SW 1271 (cell line): Measurements from ENCODE around the gene PDE3A.
"Not testable (repeated sequence)": the region's sequence is repeated elsewhere in the genome, so short reads cannot be mapped to it uniquely, and the experiment has no call there.

ENCODE experiments used
- DNase-seq, 2 experiments: peaks; one replicate each; lab custom pipeline; 2025; lab: John Stamatoyannopoulos, UW

Gene PDE3A

GRCh38 chr12:20551742-20552442, 183.6 kb downstream of the PDE3A start:
- not testable (repeated sequence) for DNase-seq

DNA sequence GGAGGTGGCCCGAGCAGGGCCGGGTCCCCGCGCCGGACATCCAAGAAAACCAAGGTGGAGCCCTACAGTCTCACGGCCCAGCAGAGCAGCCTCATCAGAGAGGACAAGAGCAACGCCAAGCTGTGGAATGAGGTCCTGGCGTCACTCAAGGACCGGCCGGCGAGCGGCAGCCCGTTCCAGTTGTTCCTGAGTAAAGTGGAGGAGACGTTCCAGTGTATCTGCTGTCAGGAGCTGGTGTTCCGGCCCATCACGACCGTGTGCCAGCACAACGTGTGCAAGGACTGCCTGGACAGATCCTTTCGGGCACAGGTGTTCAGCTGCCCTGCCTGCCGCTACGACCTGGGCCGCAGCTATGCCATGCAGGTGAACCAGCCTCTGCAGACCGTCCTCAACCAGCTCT, 184.2 kb downstream of the PDE3A start:
- not testable (repeated sequence) for DNase-seq

GRCh38 chr12:20555015-20555414, 186.7 kb downstream of the PDE3A start:
- DNase-seq: no peak

GRCh38 chr12:20555771-20556170, 187.4 kb downstream of the PDE3A start:
- no peak for DNase-seq

DNA sequence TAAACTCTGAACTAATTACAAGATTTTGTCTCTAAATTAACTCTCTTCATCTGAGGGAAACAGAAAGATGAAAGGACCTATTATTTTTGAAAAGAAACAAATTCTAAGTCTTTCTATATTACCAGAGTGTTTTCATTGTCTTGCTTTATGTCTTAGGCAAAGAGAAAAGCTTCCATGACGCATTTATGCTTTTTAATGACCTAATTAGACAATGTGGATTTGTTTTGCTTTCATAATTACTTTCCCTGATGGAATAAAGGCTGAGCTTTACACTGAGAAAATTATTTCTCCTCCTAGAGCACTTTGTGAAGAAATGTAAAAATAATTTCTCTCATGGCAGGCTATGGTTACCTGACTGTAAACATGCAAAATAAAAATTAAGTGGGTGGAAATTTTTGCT, 188.8 kb downstream of the PDE3A start:
- DNase-seq: no peak

DNA sequence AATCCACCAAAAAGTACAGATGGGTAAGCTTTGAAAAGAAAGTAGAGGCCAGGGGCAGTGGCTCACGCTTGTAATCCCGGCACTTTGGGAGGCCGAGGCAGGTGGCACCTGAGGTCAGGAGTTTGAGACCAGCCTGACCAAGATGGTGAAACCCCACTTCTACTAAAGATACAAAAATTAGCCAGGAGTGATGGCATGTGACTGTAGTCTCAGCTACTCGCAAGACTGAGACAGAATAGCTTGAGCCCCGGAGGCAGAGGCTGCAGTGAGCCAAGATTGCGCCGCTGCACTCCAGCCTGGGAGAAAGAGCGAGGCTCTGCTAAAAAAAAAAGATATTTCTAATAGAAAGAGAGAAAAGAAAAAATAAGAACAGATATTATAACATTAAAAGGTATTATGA, 192.6 kb downstream of the PDE3A start:
- no peak for DNase-seq

GRCh38 chr12:20561871-20562270, 193.5 kb downstream of the PDE3A start:
- DNase-seq: no peak

- no peak for DNase-seq
These were observed 199.1 kb downstream of the PDE3A start for GRCh38 chr12:20567413-20567812.

DNA sequence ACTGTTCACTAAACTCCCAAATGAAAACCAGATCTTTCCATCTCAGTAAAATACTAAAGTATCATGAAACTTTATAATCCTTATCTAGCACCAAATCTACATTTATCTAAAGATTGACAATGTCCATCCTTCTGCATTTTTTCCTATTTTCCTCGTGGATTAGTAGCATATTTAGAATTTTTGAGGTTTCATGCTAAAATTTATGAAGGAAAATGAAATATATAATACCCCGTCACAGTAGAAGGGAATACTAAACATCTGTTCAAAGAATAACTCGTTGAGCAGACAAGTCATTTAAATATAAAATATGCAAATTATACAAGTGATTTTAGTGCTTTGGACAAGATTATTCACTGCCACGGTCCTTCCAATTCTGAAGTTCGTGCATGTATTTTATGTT, 204.1 kb downstream of the PDE3A start:
- DNase-seq: no peak

- no peak for DNase-seq
These were observed 208.2 kb downstream of the PDE3A start for GRCh38 chr12:20576528-20576927.

GRCh38 chr12:20577054-20577453, 208.7 kb downstream of the PDE3A start:
- DNase-seq: no peak

DNA sequence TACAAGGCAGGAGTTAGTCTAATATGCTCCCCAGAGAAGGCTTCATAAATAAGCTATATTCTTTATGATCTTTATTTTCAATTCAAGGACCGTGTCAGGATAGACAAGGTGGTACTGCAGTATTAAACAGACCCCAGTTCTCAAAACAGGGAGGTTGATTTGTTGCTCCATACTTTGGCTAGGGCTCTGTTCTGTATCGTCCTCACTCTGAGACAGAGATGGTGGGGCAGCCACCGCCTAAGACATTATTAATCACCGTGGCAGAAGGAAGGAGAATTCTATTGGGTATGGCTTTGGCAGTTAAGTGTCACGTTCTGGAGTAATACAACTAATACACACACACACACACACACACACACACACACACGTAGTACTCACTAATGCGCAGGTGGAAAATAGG, 209.8 kb downstream of the PDE3A start:
- no peak for DNase-seq

DNA sequence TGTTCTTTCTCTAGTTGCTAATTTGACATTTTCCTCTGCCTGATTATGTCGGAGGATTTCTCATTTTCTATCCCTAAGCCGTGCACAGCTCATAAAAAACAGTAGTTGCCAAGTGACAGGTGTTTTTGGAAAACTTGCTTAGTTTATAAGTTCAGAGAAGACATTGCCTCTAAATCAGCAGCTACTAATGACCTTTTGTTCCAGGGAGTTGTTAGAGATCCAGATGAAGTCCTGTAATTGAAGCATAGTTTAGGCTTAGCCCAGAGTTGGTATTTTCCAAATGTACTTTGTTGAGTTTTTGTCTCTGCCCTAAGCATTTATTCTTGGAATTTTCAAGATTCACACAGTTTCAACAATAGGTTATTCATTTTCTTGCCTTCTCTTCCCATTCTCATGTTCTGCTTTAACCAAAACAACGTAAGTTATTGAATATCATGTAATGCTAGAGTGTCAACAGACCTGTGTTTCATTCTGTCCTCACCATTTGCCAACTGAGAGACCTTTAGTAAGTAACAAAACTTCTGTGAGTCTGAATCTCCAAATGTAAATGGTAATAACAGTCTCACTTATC, 216.8 kb downstream of the PDE3A start:
- no peak for DNase-seq

DNA sequence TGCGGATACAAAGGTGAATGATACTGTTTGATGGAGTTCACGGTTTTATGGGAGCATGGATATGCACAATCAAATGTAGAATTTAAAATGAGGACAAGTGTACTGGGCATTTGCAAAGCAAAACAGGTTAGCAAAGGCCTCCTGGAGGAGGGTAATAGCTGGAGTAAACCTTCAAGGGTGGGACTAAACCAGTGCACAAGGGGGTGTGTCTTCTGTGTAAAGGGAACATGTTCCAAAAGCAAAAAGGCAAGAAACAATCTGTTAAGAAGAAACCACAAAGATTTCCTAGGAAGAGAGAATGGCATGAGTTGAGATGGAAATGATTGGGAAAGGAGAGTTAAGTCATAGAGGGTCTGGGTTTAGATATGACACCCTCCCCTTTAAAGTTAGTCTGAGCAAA, 217.6 kb downstream of the PDE3A start:
- no peak for DNase-seq

DNA sequence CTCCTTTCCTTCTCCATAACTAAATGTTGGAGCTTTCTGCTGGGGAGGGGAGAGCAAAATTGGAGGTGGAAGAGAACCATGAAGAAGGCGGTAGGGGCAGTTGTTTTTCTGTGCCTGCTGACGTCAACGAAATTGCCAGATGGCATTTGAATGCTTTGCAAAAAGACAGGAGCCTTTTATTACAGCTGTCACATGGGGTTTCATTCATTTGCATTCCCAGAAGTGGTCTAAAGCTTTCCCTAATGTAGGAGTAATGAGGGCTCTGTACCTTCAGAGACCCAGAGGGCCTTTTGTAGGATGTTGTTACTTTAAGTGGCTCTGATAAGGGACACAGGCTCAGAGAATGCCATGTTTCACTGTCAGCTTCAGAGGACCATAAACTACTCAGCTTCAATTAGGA, 219.7 kb downstream of the PDE3A start:
- no peak for DNase-seq

- DNase-seq: no peak
These were observed 222.2 kb downstream of the PDE3A start for GRCh38 chr12:20590570-20590969.

GRCh38 chr12:20592556-20592955, 224.2 kb downstream of the PDE3A start:
- no peak for DNase-seq

DNA sequence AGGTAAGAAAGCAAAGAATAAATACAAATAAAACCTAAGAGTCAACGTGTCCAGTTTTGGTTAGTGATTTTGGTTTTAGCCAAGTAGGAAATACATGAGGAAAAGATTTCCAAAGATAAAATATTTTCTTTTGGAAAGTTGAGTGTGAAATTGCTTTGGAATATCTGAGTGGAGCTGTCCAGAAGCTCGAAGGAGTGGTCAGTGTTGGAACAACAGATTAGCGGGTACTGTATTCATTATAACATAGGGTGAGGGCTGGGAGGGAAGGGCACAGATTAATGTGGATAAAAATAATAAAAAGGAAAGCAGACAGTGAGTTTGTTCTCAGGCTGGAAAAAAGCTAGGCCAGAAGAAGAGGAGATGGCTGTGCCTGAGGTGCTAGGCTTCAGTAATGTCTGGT, 225.3 kb downstream of the PDE3A start:
- DNase-seq: no peak

- no peak for DNase-seq
These were observed 227.7 kb downstream of the PDE3A start for GRCh38 chr12:20596061-20596460.

DNA sequence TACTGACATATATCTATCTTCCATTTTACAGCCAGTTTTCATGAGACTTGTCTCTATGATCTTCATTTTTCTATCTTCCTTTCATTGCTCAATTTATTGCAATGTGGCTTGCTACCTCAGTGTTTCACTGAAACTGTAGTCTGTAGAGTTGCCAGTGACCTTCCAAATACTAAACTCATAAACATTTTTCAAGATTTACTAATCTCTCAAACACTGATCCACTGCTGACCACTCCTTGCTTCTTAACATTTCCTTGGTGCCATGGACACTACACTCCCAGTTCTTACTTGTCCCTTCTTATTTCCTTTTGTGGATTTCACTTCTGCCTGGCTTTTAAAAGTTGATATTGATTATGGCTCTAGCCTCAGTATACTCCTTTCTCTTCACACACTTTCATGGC, 231.4 kb downstream of the PDE3A start:
- no peak for DNase-seq

- peak in 1 of 2 experiments; percentile 55 for DNase-seq
These were observed 233.4 kb downstream of the PDE3A start for GRCh38 chr12:20601668-20602280.

GRCh38 chr12:20602641-20603391, 234.5 kb downstream of the PDE3A start:
- no peak for DNase-seq
